Gastrocnemius medialis (tissue), 4 donors: ENCODE measurements around the gene GALNT7.

Source experiments
- CTCF ChIP-seq, 5 experiments: fragments of 450-650 bp in 3 of 5; fragments of 200-600 bp in 2 of 5; sonication (generic) in 2 of 5; IDR thresholded peaks in 4 of 5; conservative IDR thresholded peaks in 1 of 5; 1 replicate in 4 of 5; 2 replicates in 1 of 5; pipeline ENCODE4 v1.5.1; 2016 to 2019; ENCODE audit warnings: antibody characterized with exemption in 5 of 5, mild to moderate bottlenecking in 3 of 5, moderate library complexity in 3 of 5
- POLR2A ChIP-seq, 2 donors: fragments of 450-650 bp; IDR thresholded peaks; one replicate each; pipeline ENCODE4 v1.6.1; 2017; ENCODE audit warnings: antibody characterized with exemption in 2 of 2, mild to moderate bottlenecking in 2 of 2, moderate library complexity in 2 of 2

GRCh38 chr4:173256825-173257224 lies 88.2 kb downstream of the GALNT7 start:
- TF ChIP-seq CTCF (IDR thresholded peaks at IDR 0.05 in 4 of 5, conservative IDR thresholded peaks at IDR 0.05 in 1 of 5) (no peak), POLR2A (IDR thresholded peaks at IDR 0.05) (no peak)
